Psoas muscle (tissue), 8 donors: ENCODE results near the gene H3-3A. TPM values are rescaled to one million over a fixed set of nuclear protein-coding genes. Genes with fewer than 3 reads are reported as not detected.

Experiments
- ATAC-seq, 4 donors: fragments of 200-7000 bp; cut with Tn5 transposase; one replicate each; pipeline ENCODE4 v1.9.1; 2020; ENCODE audit warnings: moderate library complexity in 3 of 4, mild to moderate bottlenecking in 2 of 4
- DNase-seq, 2 donors: peaks; one replicate each; pipeline ENCODE4 v3.0.0-alpha.2; 2020
- H3K27ac ChIP-seq: fragments of 200-600 bp; one replicate; pipeline ENCODE4 v1.8.0; 2022
- H3K27me3 ChIP-seq, 3 donors: fragments of 200-600 bp in 1 of 3; one replicate each; pipeline versions ENCODE4 v1.6.1 to v1.8.0; 2013 to 2022; ENCODE audit warnings: low read length in 2 of 3, mild to moderate bottlenecking in 2 of 3, moderate library complexity in 1 of 3; ENCODE audit not compliant: insufficient read depth in 3 of 3
- H3K36me3 ChIP-seq, 2 donors: fragments of 200-600 bp in 1 of 2; one replicate each; pipeline versions ENCODE4 v1.6.1 to v1.8.0; 2013 to 2022; ENCODE audit warnings: low read depth in 1 of 2, mild to moderate bottlenecking in 1 of 2, moderate library complexity in 1 of 2; ENCODE audit not compliant: insufficient read depth in 1 of 2
- H3K4me1 ChIP-seq: fragments of 200-600 bp; one replicate; pipeline ENCODE4 v1.8.0; 2022
- H3K4me3 ChIP-seq: fragments of 200-600 bp; one replicate; pipeline ENCODE4 v1.8.0; 2022; ENCODE audit warnings: mild to moderate bottlenecking
- H3K9me3 ChIP-seq: fragments of 200-600 bp; one replicate; pipeline ENCODE4 v1.8.0; 2022
- CTCF ChIP-seq: fragments of 200-600 bp; IDR thresholded peaks from one replicate; pipeline ENCODE4 v1.8.0; 2022; ENCODE audit warnings: antibody characterized with exemption
- WGBS, 3 donors: extraction: QIAGEN DNeasy Blood & Tissue Kit; methylation state at CpG; one replicate each; pipeline versions ENCODE4 v1.1.6 to v1.1.7; 2013; 5-methylcytosine and 5-hydroxymethylcytosine counted together
- intact Hi-C, 2 donors: fragments of 100-400 bp; cut with DNase I; formaldehyde crosslinking; loops; one replicate each; pipeline versions ENCODE4 v1.11.0 to v1.14.2; 2022
- polyA plus RNA-seq, 3 donors: library from polyadenylated mRNA; stranded (reverse); fragments of 200-250 nt; gene quantifications; one replicate each; pipeline ENCODE4 v1.2.3, GENCODE V29; 2013
- total RNA-seq, 4 donors: library from RNA; stranded (reverse); fragmentation: NEBNext Ultra II Directional in 2 of 4; extraction: Animal tissue kit (Norgen Biotek cat#: 25700) in 2 of 4; gene quantifications; one replicate each; pipeline versions ENCODE4 v1.2.1 to v1.2.4, GENCODE V29; 2021 to 2023
- donor health status: healthy with polysubstance abuse.
- donor health status: DM: no; HTN: no; CAD: no; lungs with moderate emphysema.
- donor health status: Bipolar disorder and iron deficiency.
- donor health status: healthy.
- donor health status: DM: yes; HTN: yes; CAD: no.
- donor health status: DM: no; HTN: no; CAD: no.
- donor health status: DM: no; HTN: no; CAD: no.
- donor health status: DM: yes; HTN: yes; CAD: no.

H3-3A gene
- total and polyA plus RNA-seq, 7 donors, result 187 to 284 (median 210) TPM

- ATAC-seq, result no peak
- Histone ChIP-seq H3K4me1 (no peaks in the 10 kb centered on the region), H3K27ac (no peak overlapping the region), H3K9me3 (no peaks in the 10 kb centered on the region), H3K4me3 (no peak overlapping the region), H3K36me3 (no peaks in the 10 kb centered on the region), H3K27me3 (no peaks in the 10 kb centered on the region)
- no peak for DNase-seq
- 14 to 32% (median 18%) methylated on average over 1 of the region's 1 CpG for WGBS, 3 donors
- TF ChIP-seq CTCF, result no peak
- intact Hi-C loops, result no loop called here
Measured at GRCh38 chr1:226047495-226047894, 15.0 kb upstream of the H3-3A start.

- TF ChIP-seq CTCF, result no peak
- H3K27me3 ChIP-seq, result no peaks in the 10 kb centered on the region
- H3K4me1 ChIP-seq, result no peaks in the 10 kb centered on the region
- intact Hi-C loops, result no loop called here
- DNase-seq (no peak), ATAC-seq (no peak)
- H3K27ac ChIP-seq, result no peak overlapping the region
- no peaks in the 10 kb centered on the region for H3K36me3 ChIP-seq
- H3K4me3 ChIP-seq, result no peak overlapping the region
- 41 to 84% (median 68%) methylated on average over 1 of the region's 1 CpG for WGBS, 3 donors
- no peaks in the 10 kb centered on the region for H3K9me3 ChIP-seq
Measured at GRCh38 chr1:226048886-226049285, 13.6 kb upstream of the H3-3A start.

GRCh38 chr1:226050133-226050532 is 12.4 kb upstream of the H3-3A start:
- intact Hi-C loops, result loop anchor here in 1 of 2 donors (5.0 kb wide), 1 partner anchor 38 kb away; no protein-coding TSS in a partner anchor
- H3K4me1 ChIP-seq, result no peaks in the 10 kb centered on the region
- peaks cover 3 to 6% of the 10 kb centered on the region in 2 donors for H3K36me3 ChIP-seq
- H3K27ac ChIP-seq, result no peak overlapping the region
- 94 to 95% (median 94%) methylated on average over 4 of the region's 4 CpGs for WGBS, 3 donors
- no peak for TF ChIP-seq CTCF
- H3K9me3 ChIP-seq, result no peaks in the 10 kb centered on the region
- ATAC-seq (no peak), DNase-seq (no peak)
- no peaks in the 10 kb centered on the region for H3K27me3 ChIP-seq
- H3K4me3 ChIP-seq, result no peak overlapping the region

DNA sequence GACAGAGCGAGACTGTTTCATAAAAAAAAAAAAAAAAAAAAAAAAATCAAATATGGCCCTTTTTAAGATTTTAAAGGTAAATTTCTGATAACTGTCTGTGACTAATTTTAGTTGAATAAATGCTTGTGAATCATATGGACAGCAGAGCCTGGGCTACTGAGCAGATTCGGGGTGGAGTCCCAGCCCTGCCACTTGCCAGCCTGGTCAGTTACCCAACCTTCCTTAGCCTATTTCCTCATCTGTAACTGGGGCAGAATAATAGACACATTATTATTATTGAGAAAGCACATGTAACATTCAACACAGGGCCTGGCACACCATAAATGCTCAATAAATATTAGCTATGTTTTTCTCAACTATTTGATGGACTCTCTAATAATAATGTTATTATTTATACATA is 11.2 kb upstream of the H3-3A start:
- Histone ChIP-seq H3K27ac (no peak overlapping the region), H3K4me1 (no peaks in the 10 kb centered on the region), H3K36me3 (peaks cover 3 to 8% of the 10 kb centered on the region in 2 donors), H3K4me3 (no peak overlapping the region), H3K9me3 (no peaks in the 10 kb centered on the region), H3K27me3 (no peaks in the 10 kb centered on the region)
- no peak for TF ChIP-seq CTCF
- DNase-seq (no peak), ATAC-seq (no peak)
- WGBS, 3 donors, result 92 to 98% (median 94%) methylated on average over 2 of the region's 2 CpGs
- intact Hi-C loops, result loop anchor here in 1 of 2 donors (5.0 kb wide), 1 partner anchor 39 kb away; no protein-coding TSS in a partner anchor

GRCh38 chr1:226052061-226052460 is 10.5 kb upstream of the H3-3A start:
- H3K27ac ChIP-seq, result no peak overlapping the region
- H3K4me1 ChIP-seq, result no peaks in the 10 kb centered on the region
- intact Hi-C loops, result loop anchor here in 1 of 2 donors (5.0 kb wide), 1 partner anchor 40 kb away; no protein-coding TSS in a partner anchor
- no peak for ATAC-seq
- WGBS, 3 donors, result 96 to 100% (median 100%) methylated on average over 1 of the region's 1 CpG
- no peaks in the 10 kb centered on the region for H3K27me3 ChIP-seq
- H3K9me3 ChIP-seq, result no peaks in the 10 kb centered on the region
- no peak overlapping the region for H3K4me3 ChIP-seq
- DNase-seq, result no peak
- H3K36me3 ChIP-seq, result peaks cover 3 to 13% of the 10 kb centered on the region in 2 donors
- TF ChIP-seq CTCF, result no peak
